Psoas muscle (tissue), 8 donors: ENCODE data around the gene WNT16. TPM values are rescaled to one million over a fixed set of nuclear protein-coding genes. Genes with fewer than 3 reads are reported as not detected.
"Not testable (repeated sequence)": the region's sequence is repeated elsewhere in the genome, so short reads cannot be mapped to it uniquely, and the experiment has no call there.

ENCODE experiments used
- ATAC-seq, 4 donors: fragments of 200-7000 bp; cut with Tn5 transposase; one replicate each; pipeline ENCODE4 v1.9.1; 2020; ENCODE audit warnings: moderate library complexity in 3 of 4, mild to moderate bottlenecking in 2 of 4
- DNase-seq, 2 donors: peaks; one replicate each; pipeline ENCODE4 v3.0.0-alpha.2; 2020
- H3K27ac ChIP-seq: fragments of 200-600 bp; one replicate; pipeline ENCODE4 v1.8.0; 2022
- H3K27me3 ChIP-seq, 3 donors: fragments of 200-600 bp in 1 of 3; one replicate each; pipeline versions ENCODE4 v1.6.1 to v1.8.0; 2013 to 2022; ENCODE audit warnings: low read length in 2 of 3, mild to moderate bottlenecking in 2 of 3, moderate library complexity in 1 of 3; ENCODE audit not compliant: insufficient read depth in 3 of 3
- H3K36me3 ChIP-seq, 2 donors: fragments of 200-600 bp in 1 of 2; one replicate each; pipeline versions ENCODE4 v1.6.1 to v1.8.0; 2013 to 2022; ENCODE audit warnings: low read depth in 1 of 2, mild to moderate bottlenecking in 1 of 2, moderate library complexity in 1 of 2; ENCODE audit not compliant: insufficient read depth in 1 of 2
- H3K4me1 ChIP-seq: fragments of 200-600 bp; one replicate; pipeline ENCODE4 v1.8.0; 2022
- H3K4me3 ChIP-seq: fragments of 200-600 bp; one replicate; pipeline ENCODE4 v1.8.0; 2022; ENCODE audit warnings: mild to moderate bottlenecking
- H3K9me3 ChIP-seq: fragments of 200-600 bp; one replicate; pipeline ENCODE4 v1.8.0; 2022
- CTCF ChIP-seq: fragments of 200-600 bp; IDR thresholded peaks from one replicate; pipeline ENCODE4 v1.8.0; 2022; ENCODE audit warnings: antibody characterized with exemption
- WGBS, 3 donors: extraction: QIAGEN DNeasy Blood & Tissue Kit; methylation state at CpG; one replicate each; pipeline versions ENCODE4 v1.1.6 to v1.1.7; 2013; 5-methylcytosine and 5-hydroxymethylcytosine counted together
- intact Hi-C, 2 donors: fragments of 100-400 bp; cut with DNase I; formaldehyde crosslinking; loops; one replicate each; pipeline versions ENCODE4 v1.11.0 to v1.14.2; 2022
- polyA plus RNA-seq, 3 donors: library from polyadenylated mRNA; stranded (reverse); fragments of 200-250 nt; gene quantifications; one replicate each; pipeline ENCODE4 v1.2.3, GENCODE V29; 2013
- total RNA-seq, 4 donors: library from RNA; stranded (reverse); fragmentation: NEBNext Ultra II Directional in 2 of 4; extraction: Animal tissue kit (Norgen Biotek cat#: 25700) in 2 of 4; gene quantifications; one replicate each; pipeline versions ENCODE4 v1.2.1 to v1.2.4, GENCODE V29; 2021 to 2023
- donor health status: healthy with polysubstance abuse.
- donor health status: DM: no; HTN: no; CAD: no; lungs with moderate emphysema.
- donor health status: Bipolar disorder and iron deficiency.
- donor health status: healthy.
- donor health status: DM: yes; HTN: yes; CAD: no.
- donor health status: DM: no; HTN: no; CAD: no.
- donor health status: DM: no; HTN: no; CAD: no.
- donor health status: DM: yes; HTN: yes; CAD: no.

The WNT16 gene
- total and polyA plus RNA-seq, 7 donors: 0.22 TPM; not detected in 6

- intact Hi-C loops: no loop called here
- DNase-seq (no peak), ATAC-seq (no peak)
- H3K4me3 ChIP-seq: no peak overlapping the region
- no peak for TF ChIP-seq CTCF
- H3K9me3 ChIP-seq: peaks cover 6% of the 10 kb centered on the region
- H3K36me3 ChIP-seq: peaks cover 2 to 20% of the 10 kb centered on the region in 2 donors
- H3K27ac ChIP-seq: no peak overlapping the region
- H3K27me3 ChIP-seq: no peaks in the 10 kb centered on the region
- H3K4me1 ChIP-seq: no peaks in the 10 kb centered on the region
Measured at GRCh38 chr7:121288894-121289293, 39.9 kb upstream of the WNT16 start.

- H3K4me3 ChIP-seq, H3K27ac ChIP-seq, H3K9me3 ChIP-seq, intact Hi-C loops, DNase-seq, H3K27me3 ChIP-seq, H3K4me1 ChIP-seq, ATAC-seq: not testable (repeated sequence)
- WGBS, 3 donors: 93 to 95% (median 95%) methylated on average over 5 of the region's 5 CpGs
- H3K36me3 ChIP-seq: peaks cover 0 to 22% of the 10 kb centered on the region in 2 donors
Measured at GRCh38 chr7:121289930-121290329, 38.9 kb upstream of the WNT16 start.

- H3K4me3 ChIP-seq: no peak overlapping the region
- no peaks in the 10 kb centered on the region for H3K27me3 ChIP-seq
- intact Hi-C loops: no loop called here
- WGBS, 3 donors: 83 to 90% (median 88%) methylated on average over 2 of the region's 2 CpGs
- H3K9me3 ChIP-seq: peaks cover 6% of the 10 kb centered on the region
- no peak for TF ChIP-seq CTCF
- peaks cover 0 to 32% of the 10 kb centered on the region in 2 donors for H3K36me3 ChIP-seq
- ATAC-seq (no peak), DNase-seq (no peak)
- no peaks in the 10 kb centered on the region for H3K4me1 ChIP-seq
- no peak overlapping the region for H3K27ac ChIP-seq
Measured at GRCh38 chr7:121294448-121294992, 34.3 kb upstream of the WNT16 start.

GRCh38 chr7:121297843-121298242 is 31.0 kb upstream of the WNT16 start:
- ATAC-seq (no peak), DNase-seq (no peak)
- intact Hi-C loops: no loop called here
- Histone ChIP-seq H3K4me1 (no peaks in the 10 kb centered on the region), H3K9me3 (no peaks in the 10 kb centered on the region), H3K4me3 (no peak overlapping the region), H3K27ac (no peak overlapping the region), H3K27me3 (no peaks in the 10 kb centered on the region), H3K36me3 (peaks cover 0 to 25% of the 10 kb centered on the region in 2 donors)
- WGBS, 3 donors: 82 to 89% (median 88%) methylated on average over 2 of the region's 2 CpGs
- TF ChIP-seq CTCF: no peak

GRCh38 chr7:121298831-121299239 is 30.0 kb upstream of the WNT16 start:
- TF ChIP-seq CTCF: no peak
- Histone ChIP-seq H3K27ac (no peak overlapping the region), H3K27me3 (no peaks in the 10 kb centered on the region), H3K4me3 (no peak overlapping the region), H3K4me1 (no peaks in the 10 kb centered on the region), H3K9me3 (no peaks in the 10 kb centered on the region), H3K36me3 (peaks cover 0 to 17% of the 10 kb centered on the region in 2 donors)
- no peak for ATAC-seq
- intact Hi-C loops: no loop called here
- WGBS, 3 donors: 74 to 95% (median 85%) methylated on average over 2 of the region's 2 CpGs
- DNase-seq: no peak
